OCI-M1 (cell line): Measurements from ENCODE around the gene OGDH.
A peak's percentile ranks its signal among the peaks of the same experiment; 100 is the strongest.

Experiments
- DNase-seq: peaks from one replicate; lab custom pipeline; 2025; lab: John Stamatoyannopoulos, UW

The OGDH gene

DNA sequence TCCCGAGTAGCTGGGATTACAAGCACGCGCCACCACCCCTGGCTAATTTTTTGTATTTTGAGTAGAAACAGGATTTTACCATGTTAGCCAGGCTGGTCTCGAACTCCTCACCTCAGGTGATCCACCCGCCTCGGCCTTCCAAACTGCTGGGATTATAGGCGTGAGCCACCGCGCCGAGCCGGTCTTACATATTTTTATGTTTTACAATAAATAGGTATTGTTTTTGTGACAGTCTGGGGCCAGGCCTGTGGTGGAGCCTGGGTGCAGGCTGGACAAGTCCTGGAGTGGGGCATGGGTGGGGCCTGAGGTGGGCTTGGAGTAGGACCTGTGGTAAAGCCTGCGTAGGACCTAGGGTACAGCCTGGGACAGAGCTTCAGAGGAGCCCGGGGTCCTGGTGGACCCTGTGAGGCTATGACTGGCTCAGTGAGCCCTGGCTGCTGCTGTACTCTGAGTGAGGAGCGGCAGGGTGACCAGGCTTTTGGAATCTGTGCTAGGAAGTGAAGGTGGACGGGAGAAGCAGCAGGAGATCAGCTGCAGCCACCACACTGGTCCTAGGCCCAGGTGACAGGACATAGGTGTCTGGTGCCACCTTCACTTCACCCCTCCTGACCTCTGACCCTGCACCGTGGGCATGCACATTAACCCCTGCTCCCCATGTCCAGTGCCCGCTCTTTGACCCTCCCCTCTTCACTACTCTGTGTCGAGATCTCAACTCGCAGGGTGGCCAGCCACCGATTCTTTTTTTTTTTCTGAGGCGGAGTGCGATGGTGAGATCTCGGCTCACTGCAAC is 132.6 kb downstream of the OGDH start:
- DNase-seq = no peak

- no peak for DNase-seq
Observed at GRCh38 chr7:44740055-44740454, 133.6 kb downstream of the OGDH start.

- peak; percentile 29 for DNase-seq
Observed at GRCh38 chr7:44743750-44744149, 137.3 kb downstream of the OGDH start.

DNA sequence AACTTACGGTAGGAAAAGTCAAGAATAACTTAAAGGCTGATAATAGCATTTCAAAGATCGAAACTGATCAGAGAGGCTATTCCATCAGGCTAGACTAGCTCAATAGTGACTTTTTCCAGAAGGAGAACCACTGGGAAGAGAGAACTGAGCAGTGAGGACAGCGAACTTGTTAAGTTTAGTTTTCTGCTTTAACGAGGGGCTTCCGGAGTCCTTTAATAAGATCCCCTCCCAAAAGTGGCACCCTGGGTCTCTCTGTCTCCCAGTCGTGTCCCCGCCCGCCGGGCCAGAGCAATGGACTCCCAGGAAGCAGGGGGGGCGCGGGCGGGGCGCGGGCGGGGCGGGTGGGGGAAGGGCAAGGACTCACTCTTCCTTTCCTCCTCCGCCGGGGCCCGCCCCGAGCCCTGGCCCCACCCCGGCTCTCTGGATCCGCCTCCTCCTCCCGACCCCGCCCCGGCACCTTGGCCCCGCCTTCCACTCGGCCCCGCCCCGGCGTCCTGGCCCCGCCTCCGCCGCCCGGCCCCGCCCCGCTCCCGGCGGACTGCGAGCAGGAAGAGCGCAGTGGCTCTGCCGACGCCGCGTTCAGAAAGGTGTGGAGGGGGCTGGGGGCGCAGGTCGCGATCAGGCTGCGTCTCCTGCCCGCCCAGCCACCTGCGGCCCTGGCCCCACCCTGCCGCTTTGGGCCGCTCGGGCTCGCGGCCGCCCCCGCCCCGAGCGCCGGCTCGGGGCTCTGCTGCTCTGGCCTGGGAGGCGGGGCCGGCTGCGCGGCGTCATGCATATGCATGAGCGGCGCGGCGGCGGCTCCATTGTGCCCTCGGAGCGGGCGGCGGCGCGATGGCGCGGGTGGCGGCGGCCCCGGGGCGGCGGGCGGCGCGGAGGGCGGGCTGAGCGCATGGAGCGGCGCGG is 141.9 kb downstream of the OGDH start, which contains the start of gene ZMIZ2:
TSS of gene ZMIZ2 (plus strand) at position 803 of the 903 bp plus-strand sequence. CDS start 7,403 bp downstream, outside the sequence.
- DNase-seq = peak; percentile 86

GRCh38 chr7:44748948-44749731 is 142.7 kb downstream of the OGDH start:
- DNase-seq = no peak

- DNase-seq = no peak
Observed at GRCh38 chr7:44749992-44750391, 143.6 kb downstream of the OGDH start.

GRCh38 chr7:44750424-44750823 is 144.0 kb downstream of the OGDH start:
- DNase-seq = no peak

GRCh38 chr7:44750921-44751571 is 144.6 kb downstream of the OGDH start:
- DNase-seq = no peak

DNA sequence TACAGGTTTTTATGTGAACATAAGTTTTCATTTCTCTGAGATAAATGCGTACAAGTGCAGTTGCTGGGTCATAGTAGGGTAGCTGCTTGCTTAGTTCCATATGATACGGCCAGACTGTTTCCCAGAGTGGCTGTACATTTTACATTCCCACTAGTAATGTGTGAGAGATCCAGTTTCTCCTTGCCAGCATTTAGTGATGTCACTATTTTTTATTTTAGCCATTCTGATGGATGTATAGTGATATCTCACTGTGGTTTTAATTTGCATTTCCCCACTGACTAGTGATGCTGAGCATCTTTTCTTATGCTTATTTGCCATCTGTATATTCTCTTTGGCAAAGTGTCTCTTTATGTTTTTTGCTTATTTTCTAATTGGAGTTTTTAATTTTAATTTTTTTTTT is 146.4 kb downstream of the OGDH start:
- no peak for DNase-seq

GRCh38 chr7:44754802-44755697 is 148.6 kb downstream of the OGDH start:
- DNase-seq = no peak

DNA sequence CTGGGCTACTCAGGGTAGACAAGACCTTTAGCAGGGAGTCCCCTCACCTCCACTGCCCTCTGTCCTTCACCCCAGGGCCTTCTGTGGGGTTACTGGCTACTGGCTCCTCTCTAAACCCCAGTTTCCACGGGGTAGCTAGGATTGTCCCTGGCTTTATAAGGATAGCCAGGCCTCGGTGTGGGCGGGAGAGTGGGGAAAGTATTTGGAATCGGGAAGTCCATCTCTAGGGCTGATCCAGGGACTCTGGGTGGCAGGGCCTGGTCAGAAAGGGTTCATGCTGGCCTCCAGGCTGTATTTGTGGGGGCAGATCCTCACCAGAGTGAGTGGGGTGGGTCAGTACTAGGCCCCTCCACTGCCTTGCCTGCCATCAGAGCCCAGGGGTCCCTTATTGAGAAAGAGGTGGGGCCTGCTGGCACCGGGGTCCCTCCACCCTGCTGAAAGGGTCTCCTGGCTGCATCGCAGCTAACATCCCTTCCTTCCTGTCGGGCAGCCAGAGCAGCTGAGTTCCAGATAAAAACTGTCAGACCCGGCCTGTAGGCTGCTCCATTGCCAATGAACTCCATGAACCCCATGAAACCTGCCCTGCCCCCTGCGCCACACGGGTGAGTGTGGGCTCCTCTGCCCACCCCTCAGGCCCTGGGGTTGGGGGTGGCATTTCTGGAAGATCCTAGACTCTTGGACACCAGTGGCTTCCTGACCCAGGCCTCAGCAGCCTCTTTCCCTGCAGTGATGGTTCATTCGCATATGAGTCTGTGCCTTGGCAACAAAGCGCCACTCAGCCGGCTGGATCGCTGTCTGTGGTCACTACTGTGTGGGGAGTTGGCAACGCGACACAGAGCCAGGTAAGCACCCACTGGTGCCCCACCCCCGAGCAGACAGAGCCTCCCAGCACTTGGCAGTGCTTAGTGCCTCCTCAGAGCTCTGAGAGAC is 149.5 kb downstream of the OGDH start:
- DNase-seq = no peak

GRCh38 chr7:44756904-44757303 is 150.5 kb downstream of the OGDH start:
- DNase-seq = no peak

- DNase-seq = no peak
Observed at GRCh38 chr7:44757311-44757710, 150.9 kb downstream of the OGDH start.

DNA sequence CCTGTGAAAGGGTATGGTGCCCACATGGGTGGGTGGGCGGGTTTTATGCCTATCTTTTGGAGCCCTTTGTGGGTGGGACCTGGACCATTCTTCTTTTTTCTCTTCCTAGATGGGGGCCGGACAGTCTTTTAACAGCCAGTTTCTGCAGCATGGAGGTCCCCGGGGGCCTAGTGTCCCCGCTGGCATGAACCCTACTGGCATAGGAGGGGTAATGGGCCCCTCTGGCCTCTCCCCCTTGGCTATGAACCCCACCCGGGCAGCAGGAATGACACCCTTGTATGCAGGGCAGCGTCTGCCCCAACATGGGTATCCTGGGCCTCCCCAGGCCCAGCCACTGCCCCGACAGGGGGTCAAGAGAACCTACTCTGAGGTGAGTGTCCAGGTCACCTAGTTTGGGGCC is 151.3 kb downstream of the OGDH start:
- DNase-seq = no peak
